ENCODE results near the gene JAKMIP2.

JAKMIP2 gene

DNA sequence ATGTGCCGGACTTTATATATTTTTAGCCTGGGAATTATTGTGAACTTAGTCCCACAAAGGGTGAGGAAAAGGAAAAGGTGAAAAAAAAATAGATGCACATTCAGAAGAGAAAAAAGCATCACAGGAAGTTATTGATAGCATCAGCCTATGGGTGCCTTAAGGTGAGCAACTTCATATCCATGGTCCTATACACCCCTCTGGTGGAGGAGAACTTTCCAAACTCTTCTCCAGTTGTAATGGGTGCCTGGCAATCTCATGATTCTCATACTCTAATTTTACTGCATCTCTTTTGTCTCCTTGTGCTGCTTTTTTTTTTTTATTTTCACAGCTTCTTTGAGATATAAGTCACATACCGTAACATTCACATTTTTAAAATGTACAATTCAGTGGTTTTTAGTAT, 107.4 kb downstream of the JAKMIP2 start:
- DNase-seq (ENCODE audit: low read depth in 1 of 2, low spot score in 1 of 2): no peak

DNA sequence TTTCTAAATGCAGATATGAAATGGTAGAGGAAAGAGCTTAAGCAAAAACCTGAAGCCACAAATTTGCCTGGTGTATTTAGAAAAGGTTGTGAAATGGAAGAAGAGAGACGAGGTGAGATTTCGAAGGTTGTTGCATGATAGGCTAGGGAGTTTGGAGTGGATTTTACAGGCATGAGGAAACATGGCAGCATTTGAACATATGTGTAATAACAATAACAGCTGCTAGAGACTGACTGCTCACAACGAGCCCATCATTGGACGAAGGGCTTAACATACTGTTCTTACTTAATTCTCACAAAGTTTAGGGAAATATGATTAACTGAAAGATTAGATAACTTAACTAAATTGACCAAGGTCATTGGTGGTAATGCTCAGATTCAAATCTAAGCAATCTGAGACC, 108.1 kb downstream of the JAKMIP2 start:
- no peak for DNase-seq (ENCODE audit: low read depth in 1 of 2, low spot score in 1 of 2)
- TF ChIP-seq SPI1 (IDR thresholded peaks at IDR 0.05; ENCODE audit: borderline replicate concordance, low read depth) (no peak), REST (IDR thresholded peaks at IDR 0.05; ENCODE audit: insufficient replicate concordance, low read depth) (no peak), GABPA (IDR thresholded peaks at IDR 0.05; ENCODE audit: low read depth) (no peak), POLR2AphosphoS5 (IDR thresholded peaks at IDR 0.05; ENCODE audit: low read depth) (no peak)
- TF ChIP-seq, protein P1, sequence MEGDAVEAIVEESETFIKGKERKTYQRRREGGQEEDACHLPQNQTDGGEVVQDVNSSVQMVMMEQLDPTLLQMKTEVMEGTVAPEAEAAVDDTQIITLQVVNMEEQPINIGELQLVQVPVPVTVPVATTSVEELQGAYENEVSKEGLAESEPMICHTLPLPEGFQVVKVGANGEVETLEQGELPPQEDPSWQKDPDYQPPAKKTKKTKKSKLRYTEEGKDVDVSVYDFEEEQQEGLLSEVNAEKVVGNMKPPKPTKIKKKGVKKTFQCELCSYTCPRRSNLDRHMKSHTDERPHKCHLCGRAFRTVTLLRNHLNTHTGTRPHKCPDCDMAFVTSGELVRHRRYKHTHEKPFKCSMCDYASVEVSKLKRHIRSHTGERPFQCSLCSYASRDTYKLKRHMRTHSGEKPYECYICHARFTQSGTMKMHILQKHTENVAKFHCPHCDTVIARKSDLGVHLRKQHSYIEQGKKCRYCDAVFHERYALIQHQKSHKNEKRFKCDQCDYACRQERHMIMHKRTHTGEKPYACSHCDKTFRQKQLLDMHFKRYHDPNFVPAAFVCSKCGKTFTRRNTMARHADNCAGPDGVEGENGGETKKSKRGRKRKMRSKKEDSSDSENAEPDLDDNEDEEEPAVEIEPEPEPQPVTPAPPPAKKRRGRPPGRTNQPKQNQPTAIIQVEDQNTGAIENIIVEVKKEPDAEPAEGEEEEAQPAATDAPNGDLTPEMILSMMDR (IDR thresholded peaks at IDR 0.05; ENCODE audit: insufficient read depth, low read length): no peak
- H3K27me3 ChIP-seq (ENCODE audit: insufficient read depth, poor library complexity, severe bottlenecking): no peaks in the 10 kb centered on the region
- no peak overlapping the region for H3K4me3 ChIP-seq (replicated peaks; ENCODE audit: insufficient read depth, low read length)
- H3K27ac ChIP-seq (replicated peaks): no peak overlapping the region

More for the DNA sequence above, 107.4 kb downstream of the JAKMIP2 start:
- no peak overlapping the region for H3K27ac ChIP-seq (replicated peaks)
- TF ChIP-seq SPI1 (IDR thresholded peaks at IDR 0.05; ENCODE audit: borderline replicate concordance, low read depth) (no peak), GABPA (IDR thresholded peaks at IDR 0.05; ENCODE audit: low read depth) (no peak), POLR2AphosphoS5 (IDR thresholded peaks at IDR 0.05; ENCODE audit: low read depth) (no peak), REST (IDR thresholded peaks at IDR 0.05; ENCODE audit: insufficient replicate concordance, low read depth) (no peak)
- TF ChIP-seq, protein P1 (IDR thresholded peaks at IDR 0.05; ENCODE audit: insufficient read depth, low read length): no peak
- no peak overlapping the region for H3K4me3 ChIP-seq (replicated peaks; ENCODE audit: insufficient read depth, low read length)
- no peaks in the 10 kb centered on the region for H3K27me3 ChIP-seq (ENCODE audit: insufficient read depth, poor library complexity, severe bottlenecking)

GRCh38 chr5:147673791-147674190, 108.7 kb downstream of the JAKMIP2 start:
- TF ChIP-seq, protein P1 (IDR thresholded peaks at IDR 0.05; ENCODE audit: insufficient read depth, low read length): no peak
- TF ChIP-seq GABPA (IDR thresholded peaks at IDR 0.05; ENCODE audit: low read depth) (no peak), SPI1 (IDR thresholded peaks at IDR 0.05; ENCODE audit: borderline replicate concordance, low read depth) (no peak), REST (IDR thresholded peaks at IDR 0.05; ENCODE audit: insufficient replicate concordance, low read depth) (no peak), POLR2AphosphoS5 (IDR thresholded peaks at IDR 0.05; ENCODE audit: low read depth) (no peak)
- H3K4me3 ChIP-seq (replicated peaks; ENCODE audit: insufficient read depth, low read length): no peak overlapping the region
- H3K27ac ChIP-seq (replicated peaks): no peak overlapping the region
- H3K27me3 ChIP-seq (ENCODE audit: insufficient read depth, poor library complexity, severe bottlenecking): no peaks in the 10 kb centered on the region
- DNase-seq (ENCODE audit: low read depth in 1 of 2, low spot score in 1 of 2): no peak

Data from HL-60 (cell line).